Ishikawa (cell line): ENCODE data around the gene RLF.

ENCODE experiments used
- CEBPB ChIP-seq: IDR thresholded peaks from 2 replicates; pipeline ENCODE4 v1.6.1; 2012
- CREB1 ChIP-seq: IDR thresholded peaks from 2 replicates; pipeline ENCODE4 v1.6.1; 2012; ENCODE audit warnings: low read depth
- EP300 ChIP-seq: IDR thresholded peaks from 2 replicates; pipeline ENCODE4 v1.6.1; 2012; ENCODE audit warnings: borderline replicate concordance
- FOXM1 ChIP-seq: IDR thresholded peaks from 2 replicates; pipeline ENCODE4 v1.6.1; 2012; ENCODE audit warnings: low read depth, borderline replicate concordance
- MAX ChIP-seq: IDR thresholded peaks from 2 replicates; pipeline ENCODE4 v1.6.1; 2012
- RAD21 ChIP-seq: IDR thresholded peaks from 2 replicates; pipeline ENCODE4 v1.6.1; 2012; ENCODE audit warnings: low read depth
- REST ChIP-seq: IDR thresholded peaks from 2 replicates; pipeline ENCODE4 v1.6.1; 2012; ENCODE audit warnings: low read depth, mild to moderate bottlenecking
- TCF12 ChIP-seq: IDR thresholded peaks from 2 replicates; pipeline ENCODE4 v1.6.1; 2012; ENCODE audit warnings: low read depth
- TEAD4 ChIP-seq: IDR thresholded peaks from 2 replicates; pipeline ENCODE4 v1.6.1; 2012
- USF1 ChIP-seq: IDR thresholded peaks from 2 replicates; pipeline ENCODE4 v1.6.1; 2012
- YY1 ChIP-seq: IDR thresholded peaks from 2 replicates; pipeline ENCODE4 v1.6.1; 2012; ENCODE audit warnings: low read depth

GRCh38 chr1:40276122-40276521, 114.9 kb downstream of the RLF start:
- no peak for TF ChIP-seq REST
- TF ChIP-seq TEAD4, result no peak
- no peak for TF ChIP-seq USF1
- no peak for TF ChIP-seq RAD21
- no peak for TF ChIP-seq CEBPB
- no peak for TF ChIP-seq MAX
- no peak for TF ChIP-seq EP300
- no peak for TF ChIP-seq TCF12
- no peak for TF ChIP-seq YY1
- TF ChIP-seq CREB1, result no peak
- no peak for TF ChIP-seq FOXM1
